Type B pancreatic cell (in vitro differentiated cells): Measurements from ENCODE around the gene TMEM154. TPM values are rescaled to one million over a fixed set of nuclear protein-coding genes. Genes with fewer than 3 reads are reported as not detected.

Experiments used
- DNase-seq: peaks from one replicate; pipeline ENCODE4 v3.0.0; 2021; ENCODE audit warnings: mixed read lengths; ENCODE audit not compliant: unreplicated experiment; ENCODE audit errors: extremely low spot score
- H3K27ac Mint-ChIP-seq: 2 replicates; pipeline ENCODE4 v1.8.0; 2021; ENCODE audit warnings: mild to moderate bottlenecking, mixed read lengths
- H3K27me3 Mint-ChIP-seq: 2 replicates; pipeline ENCODE4 v1.8.0; 2021; ENCODE audit warnings: mixed read lengths
- H3K36me3 Mint-ChIP-seq: 2 replicates; pipeline ENCODE4 v1.8.0; 2021; ENCODE audit warnings: mixed read lengths
- H3K4me1 Mint-ChIP-seq: one replicate; pipeline ENCODE4 v1.8.0; 2021; ENCODE audit warnings: mixed read lengths; ENCODE audit not compliant: unreplicated experiment
- H3K4me3 Mint-ChIP-seq: 2 replicates; pipeline ENCODE4 v1.8.0; 2021; ENCODE audit warnings: mild to moderate bottlenecking, mixed read lengths
- H3K9me3 Mint-ChIP-seq: 2 replicates; pipeline ENCODE4 v1.8.0; 2021; ENCODE audit warnings: mixed read lengths
- total RNA-seq: library from RNA; stranded (reverse); gene quantifications from 2 replicates; pipeline ENCODE4 v1.2.1, GENCODE V29; 2021; ENCODE audit warnings: low replicate concordance
- TF ChIP-seq, protein P1 (sequence below): fragments of 200-600 bp; sonication (generic); conservative IDR thresholded peaks from 2 replicates; pipeline ENCODE4 v1.5.0; 2021; ENCODE audit warnings: antibody characterized with exemption, mild to moderate bottlenecking

Gene TMEM154
- total RNA-seq, 1 donor from 2014 or later = 11.1 TPM

DNA sequence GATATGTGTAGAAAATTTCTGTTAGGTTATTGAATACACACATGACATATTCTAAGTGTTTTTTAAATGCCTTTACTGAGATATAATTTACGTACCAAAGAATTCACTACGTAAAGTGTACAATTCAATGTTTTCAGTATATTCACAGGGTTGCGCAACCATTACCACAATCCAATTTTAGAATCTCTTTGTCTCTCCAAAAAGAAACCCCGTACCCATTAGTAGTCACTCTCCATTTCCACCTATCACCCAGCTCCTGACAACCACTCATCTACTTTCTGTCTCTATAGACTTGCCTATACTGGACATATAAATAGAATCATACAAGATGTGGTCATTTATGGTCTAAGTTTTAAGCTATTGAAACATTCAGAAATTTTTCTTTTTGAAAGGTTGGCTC is 90.9 kb downstream of the TMEM154 start:
- H3K9me3 Mint-ChIP-seq = peaks cover 4% of the 10 kb centered on the region

DNA sequence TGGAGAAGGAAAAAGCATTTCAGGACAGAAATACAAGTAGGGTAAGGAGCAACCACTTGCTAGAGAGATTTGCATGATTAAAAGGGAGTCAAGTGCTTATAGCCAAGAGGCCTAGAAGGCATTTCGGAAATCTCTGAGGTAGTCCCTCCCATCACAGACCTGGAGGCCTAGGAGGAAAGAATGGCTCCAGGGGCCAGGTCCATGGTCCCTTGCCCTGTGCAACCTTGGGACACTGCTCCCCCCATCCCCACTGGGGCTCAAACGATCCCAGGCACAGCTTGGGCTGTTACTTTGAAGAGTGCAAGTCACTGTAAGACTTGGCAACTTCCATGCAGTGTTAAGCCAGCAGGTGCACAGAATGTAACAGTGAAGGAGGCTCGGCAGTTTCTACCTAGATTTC is 92.7 kb downstream of the TMEM154 start:
- no peak for DNase-seq
- Mint-ChIP-seq H3K4me3 (no peak overlapping the region), H3K9me3 (peaks cover 4% of the 10 kb centered on the region), H3K4me1 (peaks cover 30% of the 10 kb centered on the region), H3K27me3 (peaks cover 6% of the 10 kb centered on the region), H3K36me3 (no peaks in the 10 kb centered on the region), H3K27ac (no peak overlapping the region)
- TF ChIP-seq, protein P1, sequence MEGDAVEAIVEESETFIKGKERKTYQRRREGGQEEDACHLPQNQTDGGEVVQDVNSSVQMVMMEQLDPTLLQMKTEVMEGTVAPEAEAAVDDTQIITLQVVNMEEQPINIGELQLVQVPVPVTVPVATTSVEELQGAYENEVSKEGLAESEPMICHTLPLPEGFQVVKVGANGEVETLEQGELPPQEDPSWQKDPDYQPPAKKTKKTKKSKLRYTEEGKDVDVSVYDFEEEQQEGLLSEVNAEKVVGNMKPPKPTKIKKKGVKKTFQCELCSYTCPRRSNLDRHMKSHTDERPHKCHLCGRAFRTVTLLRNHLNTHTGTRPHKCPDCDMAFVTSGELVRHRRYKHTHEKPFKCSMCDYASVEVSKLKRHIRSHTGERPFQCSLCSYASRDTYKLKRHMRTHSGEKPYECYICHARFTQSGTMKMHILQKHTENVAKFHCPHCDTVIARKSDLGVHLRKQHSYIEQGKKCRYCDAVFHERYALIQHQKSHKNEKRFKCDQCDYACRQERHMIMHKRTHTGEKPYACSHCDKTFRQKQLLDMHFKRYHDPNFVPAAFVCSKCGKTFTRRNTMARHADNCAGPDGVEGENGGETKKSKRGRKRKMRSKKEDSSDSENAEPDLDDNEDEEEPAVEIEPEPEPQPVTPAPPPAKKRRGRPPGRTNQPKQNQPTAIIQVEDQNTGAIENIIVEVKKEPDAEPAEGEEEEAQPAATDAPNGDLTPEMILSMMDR = no peak

More for the DNA sequence above, 90.9 kb downstream of the TMEM154 start:
- H3K27me3 Mint-ChIP-seq = peaks cover 6% of the 10 kb centered on the region
- TF ChIP-seq, protein P1 = no peak
- no peaks in the 10 kb centered on the region for H3K36me3 Mint-ChIP-seq
- no peak overlapping the region for H3K27ac Mint-ChIP-seq
- H3K4me1 Mint-ChIP-seq = peaks cover 30% of the 10 kb centered on the region
- DNase-seq = no peak
- no peak overlapping the region for H3K4me3 Mint-ChIP-seq

DNA sequence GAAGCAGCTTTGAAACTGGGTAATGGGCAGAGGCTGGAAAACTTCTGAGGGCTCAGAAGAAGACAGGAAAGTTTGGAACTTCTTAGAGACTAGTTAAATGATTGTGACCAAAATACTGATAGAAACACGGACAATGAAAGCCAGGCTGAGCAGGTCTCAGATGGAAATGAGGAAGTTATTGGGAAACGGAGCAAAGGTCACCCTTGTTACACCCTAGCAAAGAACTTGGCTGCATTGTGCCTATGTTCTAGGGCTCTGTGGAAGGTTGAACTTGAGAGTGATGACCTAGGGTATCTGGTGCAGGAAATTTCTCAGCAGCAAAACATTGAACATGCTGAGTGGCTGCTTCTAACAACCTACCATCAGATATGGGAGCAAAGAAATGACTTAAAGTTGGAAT is 93.1 kb downstream of the TMEM154 start:
- H3K27me3 Mint-ChIP-seq = peaks cover 6% of the 10 kb centered on the region
- TF ChIP-seq, protein P1 = no peak
- H3K27ac Mint-ChIP-seq = no peak overlapping the region
- H3K9me3 Mint-ChIP-seq = peaks cover 4% of the 10 kb centered on the region
- no peaks in the 10 kb centered on the region for H3K36me3 Mint-ChIP-seq
- H3K4me3 Mint-ChIP-seq = no peak overlapping the region
- peaks cover 28% of the 10 kb centered on the region for H3K4me1 Mint-ChIP-seq
- no peak for DNase-seq

DNA sequence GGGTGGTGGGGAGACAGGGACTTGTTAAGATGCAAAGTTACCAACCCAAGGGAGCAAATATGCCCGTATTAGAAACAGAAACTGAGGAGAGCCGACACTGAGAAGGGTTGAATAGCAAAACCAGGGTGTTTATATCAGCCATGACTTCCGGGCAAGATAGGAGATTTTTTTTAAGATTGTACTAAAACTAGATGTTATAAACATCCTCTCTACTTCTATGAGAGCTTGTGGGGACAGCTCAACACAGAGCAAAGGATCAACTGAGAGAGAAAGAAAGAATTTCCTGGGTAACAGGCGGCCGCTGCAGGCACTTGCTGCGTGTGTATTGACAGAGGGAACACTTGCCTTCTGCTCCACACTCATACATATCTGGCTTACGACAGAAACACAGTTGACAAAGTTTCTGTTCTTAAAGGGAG is 94.8 kb downstream of the TMEM154 start:
- H3K9me3 Mint-ChIP-seq = peaks cover 4% of the 10 kb centered on the region
- H3K4me3 Mint-ChIP-seq = no peak overlapping the region
- DNase-seq = no peak
- TF ChIP-seq, protein P1 = no peak
- H3K4me1 Mint-ChIP-seq = peaks cover 11% of the 10 kb centered on the region
- no peaks in the 10 kb centered on the region for H3K36me3 Mint-ChIP-seq
- no peaks in the 10 kb centered on the region for H3K27me3 Mint-ChIP-seq
- no peak overlapping the region for H3K27ac Mint-ChIP-seq

DNA sequence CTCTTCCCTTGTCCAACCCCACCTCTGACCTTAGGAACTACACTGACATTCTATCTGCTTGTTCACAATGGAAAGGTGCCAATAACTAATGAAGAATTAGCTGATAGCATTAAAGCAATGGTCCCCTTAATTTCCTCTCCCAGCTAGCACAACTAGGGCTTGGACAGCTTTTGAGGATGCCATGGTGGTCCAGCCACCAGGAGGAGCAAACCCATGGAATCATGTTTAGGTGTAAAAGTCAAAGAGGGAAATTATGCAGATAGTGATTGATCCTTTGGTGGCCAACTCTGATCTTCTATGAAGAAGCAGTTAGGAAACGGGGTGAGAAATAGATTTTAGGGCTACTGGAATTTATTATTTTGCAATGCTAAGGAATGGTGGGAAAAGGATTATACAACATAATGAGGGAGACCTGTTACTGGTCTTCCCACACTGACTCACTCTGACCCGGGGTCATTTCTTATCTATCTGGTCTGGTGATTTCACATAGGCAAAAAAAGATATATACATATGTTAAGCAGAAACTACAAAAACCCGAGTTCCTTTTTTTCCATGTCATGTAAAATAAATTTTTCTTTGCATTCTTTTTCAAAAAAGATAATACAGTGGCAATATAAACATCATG is 98.1 kb downstream of the TMEM154 start:
- no peaks in the 10 kb centered on the region for H3K27me3 Mint-ChIP-seq
- H3K4me3 Mint-ChIP-seq = no peak overlapping the region
- TF ChIP-seq, protein P1 = peak; percentile 39
- peaks cover 19% of the 10 kb centered on the region for H3K4me1 Mint-ChIP-seq
- H3K36me3 Mint-ChIP-seq = no peaks in the 10 kb centered on the region
- H3K27ac Mint-ChIP-seq = no peak overlapping the region
- H3K9me3 Mint-ChIP-seq = peaks cover under 1% of the 10 kb centered on the region
- no peak for DNase-seq
